Transverse colon (tissue), 4 donors: ENCODE results near the gene KLC3.

ENCODE experiments used
- POLR2AphosphoS5 ChIP-seq, 3 donors: sonication (generic); formaldehyde crosslinking; IDR thresholded peaks; one replicate each; pipeline ENCODE4 v1.6.1; 2016; ENCODE audit warnings: antibody characterized with exemption in 3 of 3
- TF ChIP-seq, protein P1 (sequence below), 5 experiments: fragments of 200-600 bp in 3 of 5; fragments of 450-650 bp in 2 of 5; sonication (generic) in 3 of 5; IDR thresholded peaks; 1 replicate in 2 of 5; 2 replicates in 3 of 5; pipeline ENCODE4 v1.5.1; 2016 to 2017; ENCODE audit warnings: antibody characterized with exemption in 5 of 5, inconsistent platforms in 3 of 5, mild to moderate bottlenecking in 2 of 5, moderate library complexity in 1 of 5

DNA sequence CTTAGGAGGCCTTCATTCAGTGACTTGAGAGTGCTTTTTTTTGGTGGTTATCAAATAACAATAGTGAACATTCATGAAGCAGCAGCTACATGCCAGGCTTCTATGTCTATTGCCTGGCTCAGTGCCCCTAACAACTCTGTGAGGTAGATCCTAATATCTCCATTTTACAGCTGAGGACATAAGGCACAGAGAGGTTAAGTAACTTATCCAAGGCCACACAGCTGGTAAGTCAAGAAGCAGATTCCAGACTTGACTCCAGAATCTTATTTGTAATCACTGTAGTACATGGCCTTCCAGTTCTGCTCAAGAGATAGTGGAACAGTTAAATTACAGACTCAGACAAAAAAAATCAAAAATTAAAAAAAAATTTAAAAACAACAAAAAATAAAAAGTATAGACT lies 44.7 kb upstream of the KLC3 start:
- TF ChIP-seq, protein P1, sequence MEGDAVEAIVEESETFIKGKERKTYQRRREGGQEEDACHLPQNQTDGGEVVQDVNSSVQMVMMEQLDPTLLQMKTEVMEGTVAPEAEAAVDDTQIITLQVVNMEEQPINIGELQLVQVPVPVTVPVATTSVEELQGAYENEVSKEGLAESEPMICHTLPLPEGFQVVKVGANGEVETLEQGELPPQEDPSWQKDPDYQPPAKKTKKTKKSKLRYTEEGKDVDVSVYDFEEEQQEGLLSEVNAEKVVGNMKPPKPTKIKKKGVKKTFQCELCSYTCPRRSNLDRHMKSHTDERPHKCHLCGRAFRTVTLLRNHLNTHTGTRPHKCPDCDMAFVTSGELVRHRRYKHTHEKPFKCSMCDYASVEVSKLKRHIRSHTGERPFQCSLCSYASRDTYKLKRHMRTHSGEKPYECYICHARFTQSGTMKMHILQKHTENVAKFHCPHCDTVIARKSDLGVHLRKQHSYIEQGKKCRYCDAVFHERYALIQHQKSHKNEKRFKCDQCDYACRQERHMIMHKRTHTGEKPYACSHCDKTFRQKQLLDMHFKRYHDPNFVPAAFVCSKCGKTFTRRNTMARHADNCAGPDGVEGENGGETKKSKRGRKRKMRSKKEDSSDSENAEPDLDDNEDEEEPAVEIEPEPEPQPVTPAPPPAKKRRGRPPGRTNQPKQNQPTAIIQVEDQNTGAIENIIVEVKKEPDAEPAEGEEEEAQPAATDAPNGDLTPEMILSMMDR (IDR thresholded peaks at IDR 0.05) = no peak
- TF ChIP-seq POLR2AphosphoS5 (IDR thresholded peaks at IDR 0.05) = no peak
